ENCODE measurements around the gene PRR23A.
"Not testable (repeated sequence)": the region's sequence is repeated elsewhere in the genome, so short reads cannot be mapped to it uniquely, and the experiment has no call there.

The PRR23A gene

DNA sequence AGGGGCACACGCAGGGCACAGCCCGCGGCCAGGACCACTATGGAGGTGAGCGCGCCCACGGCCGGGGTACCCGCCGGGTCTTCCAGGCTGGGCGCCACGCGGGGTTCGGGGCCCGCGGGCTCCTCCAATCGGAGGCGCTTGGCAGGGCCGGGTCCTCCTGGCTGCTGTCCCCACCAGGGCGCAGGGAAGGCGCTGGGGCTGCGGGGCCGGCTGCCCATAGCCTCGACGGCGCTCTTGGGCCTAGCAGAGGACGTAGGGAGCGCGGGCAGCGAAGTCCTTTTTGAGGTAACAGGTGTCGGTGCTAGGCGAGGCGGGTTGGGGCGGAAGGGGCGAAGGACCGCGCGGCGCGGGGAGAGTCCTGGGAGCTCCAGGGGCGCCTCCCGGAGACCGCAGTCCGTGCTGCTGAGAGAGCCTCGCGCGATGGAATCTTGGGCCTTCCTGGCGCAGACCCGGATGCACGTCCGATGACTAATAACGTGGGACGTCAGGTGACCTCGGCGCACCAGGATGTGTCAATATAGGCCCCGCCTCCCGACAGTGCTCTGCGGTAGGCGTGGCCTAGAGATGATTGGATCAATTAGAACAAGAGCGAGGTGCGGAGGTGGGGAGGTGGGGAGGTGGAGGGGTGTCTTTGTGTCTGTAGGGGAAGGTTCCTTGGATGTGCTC is at the start of gene PRR23A:
Gene PRR23A, minus strand, starts transcription at position 218 of the 666 bp plus-strand sequence. Its CDS starts 0 bp downstream, at position 218.
- DNase-seq = no peak

DNA sequence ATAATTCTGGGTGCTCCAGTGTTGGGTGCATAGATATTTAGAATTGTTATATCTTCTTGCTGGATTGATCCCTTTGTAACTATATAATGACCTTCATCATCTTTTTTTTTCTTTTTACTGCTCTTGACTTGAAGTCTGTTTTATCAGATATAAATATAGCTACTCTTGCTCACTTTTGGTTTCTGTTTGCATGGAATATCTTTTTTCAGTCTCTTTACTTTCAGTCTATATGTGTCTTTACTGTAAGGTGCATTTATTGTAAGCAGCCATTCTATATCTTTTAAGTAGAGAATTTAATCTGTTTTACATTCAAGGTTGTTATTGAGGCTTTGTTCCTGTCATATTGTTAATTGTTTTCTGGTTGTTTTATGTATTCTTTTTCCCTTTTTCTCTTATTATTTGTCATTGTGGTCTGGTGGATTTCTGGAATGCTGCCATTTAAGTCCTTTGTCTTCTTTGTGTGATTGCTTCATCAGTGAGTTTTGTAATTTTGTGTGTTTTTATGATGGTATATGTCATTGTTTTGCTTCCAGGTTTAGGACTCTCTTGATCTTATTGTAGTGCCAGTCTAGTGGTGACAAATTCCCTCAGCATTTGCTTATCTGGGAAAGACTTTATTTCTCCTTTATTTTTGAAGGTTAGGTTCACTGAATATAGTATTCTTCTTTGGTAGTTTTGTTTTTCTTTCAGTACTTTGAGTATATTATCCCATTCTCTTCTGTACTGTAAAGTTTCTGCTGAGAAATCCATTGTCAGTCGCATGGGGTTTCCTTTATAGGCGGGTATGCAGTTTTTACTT is 46.9 kb upstream of the PRR23A start:
- DNase-seq = no peak

DNA sequence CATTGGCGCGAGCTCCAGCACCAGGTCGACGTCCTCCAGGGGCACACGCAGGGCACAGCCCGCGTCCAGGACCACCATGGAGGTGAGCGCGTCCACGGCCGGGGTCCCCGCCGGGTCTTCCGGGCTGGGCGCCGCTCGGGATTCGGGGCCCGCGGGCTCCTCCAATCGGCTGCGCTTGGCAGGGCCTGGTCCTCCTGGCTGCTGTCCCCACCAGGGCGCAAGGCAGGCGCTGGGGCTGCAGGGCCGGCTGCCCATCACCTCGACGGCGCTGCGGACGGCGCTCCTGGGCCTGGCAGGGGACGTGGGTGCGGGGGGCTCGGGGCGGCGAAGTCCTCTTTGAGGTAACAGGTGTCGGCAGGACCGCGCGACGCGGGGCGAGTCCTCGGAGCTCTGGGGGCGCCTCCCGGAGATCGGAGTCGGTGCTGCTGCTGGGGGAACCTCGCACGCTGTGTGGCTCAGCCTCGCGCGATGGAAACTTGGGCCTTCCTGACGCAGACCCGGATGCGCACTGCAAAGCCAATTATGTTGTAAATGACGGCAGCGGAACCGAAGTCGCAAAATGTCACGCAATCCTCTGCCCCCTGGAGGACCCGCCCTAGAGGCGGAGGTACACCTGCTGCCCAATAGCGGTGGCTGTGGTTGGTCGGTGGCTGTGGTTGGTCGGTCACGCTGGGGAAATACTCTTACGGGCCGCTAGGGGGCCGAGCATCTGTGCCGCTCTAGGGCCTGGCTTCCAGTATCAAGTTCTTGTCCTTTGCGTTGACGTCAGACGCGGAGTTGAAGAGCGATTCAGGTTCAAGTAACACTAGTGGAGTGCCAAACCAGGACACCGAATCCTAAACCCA is 38.5 kb upstream of the PRR23A start, which contains the start of gene PRR23C:
Gene PRR23C, minus strand, starts transcription at position 527 of the 845 bp plus-strand sequence. Its CDS starts 272 bp downstream, at position 255.
- no peak for DNase-seq

DNA sequence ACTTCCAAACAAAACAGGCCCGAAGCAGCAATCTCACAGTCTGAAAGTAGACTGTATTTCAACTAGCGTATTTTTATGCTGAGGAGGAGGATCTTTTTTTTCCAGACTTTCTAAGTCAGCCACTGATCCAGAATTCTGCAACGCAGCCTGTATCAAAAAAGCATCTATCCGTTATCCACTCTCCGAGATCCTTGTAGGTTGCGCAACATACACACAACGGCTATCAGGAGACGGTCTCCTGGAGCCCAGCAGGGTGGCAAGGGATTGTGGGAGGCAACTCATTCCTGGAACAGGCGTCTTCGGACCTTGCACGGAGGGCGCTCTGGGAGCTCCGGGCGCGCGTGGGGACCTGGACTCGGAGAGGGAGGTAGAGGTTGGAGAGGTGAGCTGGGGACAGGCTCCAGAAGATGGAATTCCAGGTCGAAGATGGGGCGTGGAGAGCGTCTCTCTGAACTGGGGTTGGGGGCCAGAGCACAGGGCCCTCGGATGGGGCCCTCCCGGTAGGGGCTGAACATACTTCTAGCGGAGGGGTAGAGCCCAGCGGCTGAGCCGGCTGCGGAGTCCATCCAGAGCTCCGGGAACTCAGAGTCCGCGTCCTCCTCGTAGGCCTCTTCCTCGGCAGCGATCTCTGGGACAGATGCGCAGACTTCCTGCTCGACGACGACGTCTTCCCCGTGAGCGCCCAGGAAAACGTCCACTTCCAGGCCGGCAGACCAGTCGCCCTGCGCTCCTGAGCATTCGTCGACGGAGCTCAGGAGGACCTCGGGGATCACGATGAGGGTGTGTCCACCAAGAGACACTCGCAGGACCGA is 37.7 kb upstream of the PRR23A start:
- no peak for DNase-seq

DNA sequence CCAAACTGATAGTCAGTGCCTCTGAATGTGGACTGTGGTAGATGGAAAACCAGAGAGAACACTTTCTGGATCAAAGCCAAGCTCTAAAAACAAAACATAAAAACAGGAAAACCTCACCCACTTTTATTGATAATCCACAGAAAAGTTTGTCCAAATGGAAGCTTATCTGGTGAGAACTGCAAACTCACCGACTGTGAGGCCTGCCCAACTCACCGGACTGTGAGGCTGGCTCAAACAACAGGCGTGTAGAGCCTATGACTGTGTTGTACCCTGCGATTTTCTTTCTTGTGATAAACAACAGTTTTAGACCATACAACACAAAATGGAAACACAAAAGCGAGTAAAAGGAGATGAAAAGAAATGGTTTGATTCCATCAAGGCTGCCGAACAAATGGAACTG is 31.4 kb upstream of the PRR23A start:
- DNase-seq = no peak

DNA sequence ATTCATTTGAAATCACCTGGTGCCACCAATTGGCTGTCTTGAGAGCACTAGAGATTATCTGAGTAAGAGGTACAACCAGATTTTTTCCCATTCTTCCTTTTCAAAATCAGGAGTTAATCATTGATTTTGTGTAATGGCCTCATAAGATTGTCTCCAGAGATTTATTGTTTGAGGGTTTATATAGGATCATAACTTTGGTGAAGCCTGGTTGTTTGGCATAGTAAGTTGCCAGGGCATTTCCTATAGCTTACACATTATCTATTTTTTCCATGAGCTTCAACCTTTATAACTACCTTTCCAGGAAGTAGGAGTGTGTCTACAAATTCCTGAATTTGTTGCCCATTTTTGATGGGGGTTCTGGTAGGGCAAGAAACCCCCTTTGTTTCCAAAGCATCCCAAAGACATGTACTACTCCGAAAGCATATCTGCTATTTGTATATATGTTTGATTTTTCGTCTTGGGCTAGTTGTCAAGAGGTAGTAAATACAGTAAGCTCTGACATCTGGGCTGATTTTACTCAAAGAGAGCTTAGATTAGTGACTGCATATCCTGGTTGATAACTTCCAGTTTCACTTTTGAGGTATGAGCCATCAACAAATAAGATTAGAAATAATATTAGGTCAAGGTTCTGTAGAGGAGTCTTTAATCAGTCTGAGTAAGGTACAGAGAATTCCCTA is 26.4 kb upstream of the PRR23A start:
- DNase-seq = no peak

DNA sequence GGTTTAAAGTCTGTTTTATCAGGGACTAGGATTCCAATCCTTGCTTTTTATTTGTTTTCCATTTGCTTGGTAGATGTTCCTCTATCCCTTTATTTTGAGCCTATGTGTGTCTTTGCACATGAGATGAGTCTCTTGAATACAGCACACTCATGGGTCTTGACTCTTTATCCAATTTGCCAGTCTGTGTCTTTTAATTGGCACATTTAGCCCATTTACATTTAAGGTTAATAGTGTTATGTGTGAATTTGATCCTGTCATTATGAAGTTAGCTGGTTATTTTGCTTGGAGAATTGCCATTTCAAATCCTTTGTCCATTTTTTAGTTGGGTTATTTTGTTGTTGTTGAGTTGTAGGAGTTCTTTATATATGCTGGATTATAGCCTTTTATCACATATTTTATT is 24.5 kb upstream of the PRR23A start:
- DNase-seq = not testable (repeated sequence)

DNA sequence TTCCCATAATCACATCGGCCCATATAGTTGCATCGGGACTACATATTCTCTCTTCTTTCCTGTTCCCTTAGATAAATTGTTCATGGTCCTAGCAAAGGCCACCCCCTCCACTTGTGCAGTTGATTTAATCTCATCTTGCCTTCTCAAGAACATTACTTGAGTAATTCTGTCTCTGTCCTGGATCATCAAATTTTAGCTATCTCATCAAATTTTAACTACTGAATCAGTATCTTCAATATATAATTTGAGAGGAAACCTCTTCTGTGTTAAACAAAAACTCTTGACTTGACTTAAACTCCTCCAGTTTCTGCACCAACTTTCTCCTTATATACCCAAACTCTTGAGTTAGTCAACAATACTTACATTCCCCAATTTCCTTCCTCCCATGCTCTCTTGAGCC is 18.9 kb upstream of the PRR23A start:
- DNase-seq = no peak

DNA sequence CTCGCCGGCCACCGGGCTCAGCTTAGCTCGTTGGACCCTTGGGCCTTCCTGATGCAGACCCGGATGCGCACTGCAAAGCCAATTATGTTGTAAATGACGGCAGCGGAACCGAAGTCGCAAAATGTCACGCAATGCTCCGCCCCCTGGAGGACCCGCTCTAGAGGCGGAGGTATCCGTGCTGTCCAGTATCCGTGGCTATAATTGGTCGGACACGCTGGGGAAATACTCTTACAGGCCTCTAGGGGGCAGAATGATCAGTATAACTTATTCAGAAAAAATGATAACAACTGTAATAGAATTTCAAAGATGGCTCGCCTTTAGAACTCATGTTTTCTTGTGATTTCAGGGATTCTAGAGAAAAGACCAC is 14.8 kb upstream of the PRR23A start, which contains the start of gene PRR23B:
Gene PRR23B, minus strand, starts transcription at position 59 of the 367 bp plus-strand sequence. CDS start 265 bp downstream, outside the sequence.
- no peak for DNase-seq

DNA sequence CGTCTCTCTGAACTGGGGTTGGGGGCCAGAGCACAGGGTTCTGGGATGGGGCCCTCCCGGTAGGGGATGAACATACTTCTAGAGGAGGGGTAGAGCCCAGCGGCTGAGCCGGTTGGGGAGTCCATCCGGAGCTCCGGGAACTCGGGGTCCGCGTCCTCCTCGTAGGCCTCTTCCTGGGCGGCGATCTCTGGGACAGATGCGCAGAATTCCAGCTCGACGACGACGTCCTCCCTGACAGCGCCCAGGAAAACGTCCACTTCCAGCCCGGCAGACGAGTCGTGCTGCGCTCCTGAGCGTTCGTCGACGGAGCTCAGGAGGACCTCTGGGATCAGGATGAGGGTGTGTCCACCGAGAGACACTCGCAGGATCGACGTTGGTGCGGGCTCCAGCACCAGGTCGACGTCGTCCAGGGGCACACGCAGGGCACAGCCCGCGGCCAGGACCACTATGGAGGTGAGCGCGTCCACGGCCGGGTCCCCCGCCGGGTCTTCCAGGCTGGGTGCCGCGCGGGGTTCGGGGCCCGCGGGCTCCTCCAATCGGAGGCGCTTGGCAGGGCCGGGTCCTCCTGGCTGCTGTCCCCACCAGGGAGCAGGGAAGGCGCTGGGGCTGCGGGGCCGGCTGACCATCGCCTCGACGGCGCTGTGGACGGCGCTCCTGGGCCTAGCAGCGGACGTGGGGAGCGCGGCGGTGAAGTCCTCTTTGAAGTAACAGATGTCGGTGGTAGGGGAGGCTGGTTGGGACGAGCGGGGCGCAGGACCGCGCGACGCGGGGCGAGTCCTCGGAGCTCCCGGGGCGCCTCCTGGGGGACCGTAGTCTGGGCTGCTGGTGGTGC is 14.2 kb upstream of the PRR23A start:
- no peak for DNase-seq

DNA sequence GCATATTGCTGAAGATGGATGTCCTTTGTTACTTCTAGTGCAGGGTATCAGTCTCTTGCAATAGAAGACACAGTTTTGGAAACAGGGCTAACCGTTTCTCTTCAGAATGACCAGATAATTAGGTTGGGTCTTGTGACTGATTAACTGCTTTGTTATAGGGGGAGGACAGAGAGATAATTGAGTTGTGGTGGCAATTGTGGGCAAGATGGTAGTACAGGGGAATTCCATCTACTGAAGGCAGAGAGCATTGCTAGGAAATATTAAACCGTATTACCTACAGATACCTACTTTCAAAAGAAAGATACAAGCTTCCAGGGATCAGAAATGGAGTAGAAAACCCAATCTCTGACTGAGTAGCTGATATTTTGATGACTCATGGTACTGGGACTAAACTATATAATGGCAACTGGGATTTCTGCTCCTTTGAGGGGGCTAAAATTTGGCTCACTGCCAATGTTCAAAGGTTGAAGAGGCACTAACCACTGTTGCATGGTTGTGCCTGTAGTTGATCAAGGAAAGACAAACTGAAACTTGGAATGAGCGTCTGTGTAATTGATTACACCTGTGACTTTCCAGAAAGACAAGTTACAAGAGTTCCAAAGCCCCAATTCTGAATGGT is 10.5 kb upstream of the PRR23A start:
- no peak for DNase-seq

DNA sequence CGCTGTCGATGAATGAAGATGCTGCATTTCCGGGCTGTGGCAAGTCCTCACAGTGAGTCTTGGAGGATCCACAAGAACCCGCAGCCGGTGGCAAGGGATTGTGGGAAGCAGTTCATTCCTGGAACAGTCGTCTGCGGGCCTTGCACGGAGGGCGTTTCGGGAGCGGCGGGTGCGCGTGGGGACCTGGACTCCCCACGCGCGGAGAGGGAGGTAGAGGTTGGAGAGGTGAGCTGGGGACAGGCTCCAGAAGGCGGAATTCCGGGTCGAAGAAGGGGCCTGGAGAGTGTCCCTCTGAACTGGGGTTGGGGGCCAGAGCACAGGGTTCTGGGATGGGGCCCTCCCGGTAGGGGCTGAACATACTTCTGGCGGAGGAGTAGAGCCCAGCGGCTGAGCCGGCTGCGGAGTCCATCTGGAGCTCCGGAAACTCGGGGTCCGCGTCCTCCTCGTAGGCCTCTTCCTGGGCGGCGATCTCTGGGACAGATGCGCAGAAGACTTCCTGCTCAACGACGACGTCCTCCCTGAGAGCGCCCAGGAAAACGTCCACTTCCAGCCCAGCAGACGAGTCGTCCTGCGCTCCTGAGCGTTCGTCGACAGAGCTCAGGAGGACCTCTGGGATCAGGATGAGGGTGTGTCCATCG is 593 bp downstream of the PRR23A start:
- no peak for DNase-seq

DNA sequence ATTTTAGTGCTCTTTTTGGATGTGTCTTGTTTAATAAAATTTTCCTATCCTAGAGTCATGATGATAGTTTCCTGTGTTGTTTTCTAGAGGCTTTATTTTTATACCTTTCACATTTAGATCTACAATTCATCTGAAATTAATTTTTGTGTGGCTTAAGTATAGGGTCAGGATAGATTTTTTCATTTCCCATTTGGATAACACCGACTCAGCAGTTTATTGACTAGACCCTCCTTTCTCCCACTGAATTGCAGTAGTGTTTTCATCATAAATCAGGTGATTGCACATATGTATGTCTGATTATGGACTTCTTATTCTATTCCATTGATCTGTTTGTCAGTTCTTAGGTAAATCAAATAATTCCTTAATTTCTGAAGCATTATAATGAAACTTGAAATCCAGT is 10.4 kb downstream of the PRR23A start:
- no peak for DNase-seq

DNA sequence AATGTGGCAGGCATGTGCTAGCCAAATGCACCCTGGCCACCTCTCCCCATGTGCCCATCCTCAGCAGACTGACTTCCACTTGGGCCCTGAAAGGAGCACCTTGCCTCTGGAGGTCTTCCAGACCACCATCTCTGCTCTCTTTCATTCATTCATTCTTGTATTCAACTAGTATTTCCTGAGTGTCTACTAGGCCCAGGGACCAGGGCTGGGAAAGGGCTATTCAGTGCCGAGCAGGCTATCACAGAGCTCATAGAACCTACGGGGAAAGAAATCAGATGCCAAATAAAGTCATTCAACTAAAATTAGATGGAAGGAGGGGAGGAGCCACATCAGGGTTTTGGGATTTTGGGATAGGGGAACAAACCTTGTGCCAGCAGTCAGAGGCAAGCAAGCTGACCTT is 18.9 kb downstream of the PRR23A start:
- DNase-seq = no peak

DNA sequence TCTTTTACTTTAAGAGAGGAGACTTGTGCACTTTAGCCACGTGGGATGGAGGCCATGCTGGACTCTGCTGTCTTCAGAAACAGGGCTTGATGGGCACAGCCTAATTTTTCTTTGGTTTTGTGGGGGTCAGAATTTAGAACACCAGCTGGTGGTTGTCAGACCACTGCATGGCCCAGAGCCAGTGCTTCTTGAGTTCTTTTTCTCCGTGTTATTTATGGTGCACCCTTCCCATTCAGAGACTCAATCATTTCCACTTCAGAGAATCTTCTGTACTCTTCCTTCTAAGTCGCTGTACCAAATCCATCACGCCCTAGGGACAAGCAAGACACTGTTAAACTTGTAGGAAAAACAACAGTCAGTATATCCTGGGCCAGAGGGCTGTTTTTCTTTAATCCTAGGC is 20.1 kb downstream of the PRR23A start:
- no peak for DNase-seq

DNA sequence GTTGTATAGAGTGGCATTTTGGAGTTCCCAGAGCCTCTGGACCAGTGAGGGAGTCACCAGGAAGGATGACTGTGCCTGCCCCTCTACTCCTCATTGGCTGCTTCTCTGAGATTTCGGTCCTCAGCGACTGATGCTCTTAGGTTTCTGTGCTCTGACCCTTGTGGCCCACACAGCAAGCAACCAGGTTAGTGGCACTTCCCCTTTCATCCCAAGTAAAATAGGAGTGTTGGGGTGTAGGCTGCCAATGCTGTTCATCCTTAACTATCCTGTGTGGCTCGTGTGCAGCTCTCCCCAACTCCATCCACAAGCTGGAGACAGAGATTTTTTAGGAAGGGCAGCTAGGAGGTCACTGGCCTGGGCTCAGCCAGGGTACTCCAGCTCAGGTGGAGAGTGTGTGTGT is 21.3 kb downstream of the PRR23A start:
- no peak for DNase-seq

DNA sequence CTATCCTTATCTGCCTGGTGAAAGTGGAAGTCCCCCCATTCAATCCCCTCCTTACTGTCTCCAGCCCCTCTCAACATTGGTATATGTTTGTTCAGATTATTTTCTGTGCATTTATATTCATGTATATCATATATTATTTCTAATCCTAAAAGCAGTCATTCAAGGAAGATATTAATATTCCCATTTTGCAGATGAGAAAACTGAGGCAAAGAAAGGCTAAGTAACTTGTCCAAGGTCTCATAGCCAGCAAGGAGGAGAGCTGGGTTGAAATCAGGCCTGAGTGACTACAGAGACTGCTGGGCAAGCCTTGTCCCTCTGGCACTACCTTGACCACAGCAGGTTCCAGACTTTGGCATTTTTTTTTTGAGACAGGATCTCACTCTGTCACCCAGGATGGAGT is 30.0 kb downstream of the PRR23A start:
- DNase-seq = no peak

DNA sequence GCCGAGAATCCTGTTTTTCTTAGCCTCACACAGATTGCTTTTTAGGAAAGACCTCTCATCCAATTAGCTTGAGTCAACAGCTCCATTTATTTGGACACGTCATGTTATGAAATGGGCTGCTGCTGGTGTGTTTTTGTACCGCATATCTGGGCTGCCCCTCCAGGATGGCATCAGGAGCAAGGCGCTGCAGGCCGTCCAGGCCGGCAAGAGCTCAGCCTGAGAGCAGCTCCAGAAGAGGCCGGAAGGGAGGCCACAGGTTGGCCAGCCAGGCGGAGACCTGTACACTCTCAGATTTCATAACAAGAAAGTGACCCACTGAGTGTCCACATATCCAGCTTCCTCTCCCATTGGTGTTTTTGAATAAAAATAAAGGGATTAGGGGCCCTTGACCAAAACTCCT is 30.7 kb downstream of the PRR23A start:
- no peak for DNase-seq

DNA sequence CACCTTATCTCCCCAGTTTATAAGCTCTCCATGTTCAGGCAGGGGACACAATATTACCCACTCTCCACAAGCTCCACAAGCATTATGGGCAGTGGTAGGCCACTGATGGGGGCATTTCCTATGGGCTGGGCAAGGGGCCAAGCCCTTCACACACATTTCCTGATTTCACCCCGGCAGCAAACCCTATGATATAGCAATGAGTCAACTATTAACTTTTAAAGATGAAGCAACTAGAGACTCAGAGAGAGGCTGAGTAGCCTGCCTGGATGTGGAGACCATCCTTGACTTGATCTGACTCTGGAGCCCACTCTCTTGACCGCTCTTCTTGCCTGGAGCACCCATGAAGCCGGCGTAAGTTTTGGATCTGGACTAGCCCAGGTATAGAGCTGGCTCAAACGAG is 31.6 kb downstream of the PRR23A start:
- no peak for DNase-seq

DNA sequence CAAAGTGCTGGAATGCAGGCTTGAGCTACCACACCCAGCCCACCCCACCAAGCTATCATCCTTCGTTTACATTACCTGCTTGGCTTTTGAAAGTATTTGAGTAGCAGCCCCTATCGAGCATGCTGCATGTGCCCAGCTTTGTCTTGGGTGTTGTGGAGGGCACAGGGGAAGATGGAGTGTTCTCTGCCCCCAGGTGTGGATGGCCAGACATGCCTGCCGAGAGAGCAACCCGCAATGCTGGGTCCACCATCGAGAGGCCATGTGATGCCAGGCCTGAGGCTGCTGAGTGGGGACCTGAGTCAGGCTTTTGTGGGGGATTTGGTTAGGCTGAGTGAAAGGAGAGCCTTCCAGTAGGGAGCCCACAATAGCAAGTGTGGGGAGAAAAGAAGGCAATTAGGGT is 33.1 kb downstream of the PRR23A start:
- DNase-seq = no peak

Measured in stimulated activated CD4-positive, alpha-beta T cell treated with anti-CD3 and anti-CD28 coated beads, Interleukin-15, amount 100 ng/mL, for 24 hours (primary cell).